Measurements from ENCODE around the gene CAMK2A. TPM values are rescaled to one million over a fixed set of nuclear protein-coding genes. Genes with fewer than 3 reads are reported as not detected.

CAMK2A gene
- total RNA-seq, 6 experiments from 2014 or later = 0.10 to 0.26 (median 0.23) TPM; not detected in 3

DNA sequence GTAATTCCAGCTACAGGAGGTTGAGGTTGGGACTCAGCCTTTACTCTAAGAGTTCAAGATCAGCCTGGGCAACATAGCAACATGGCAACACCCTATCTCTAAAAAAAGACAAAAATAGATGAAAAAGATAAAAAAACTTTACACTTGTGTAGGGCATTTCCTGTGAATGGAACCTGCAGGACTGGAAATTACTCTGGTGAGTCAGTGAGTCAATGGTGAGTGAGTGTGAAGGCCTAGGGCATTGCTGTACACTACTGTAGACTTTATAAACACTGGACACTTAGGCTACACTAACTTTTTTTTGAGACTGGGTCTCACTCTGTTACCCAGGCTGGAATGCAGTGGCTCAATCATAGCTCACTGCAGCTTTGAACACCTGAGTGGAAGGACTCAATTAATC, 32.6 kb upstream of the CAMK2A start:
- Histone ChIP-seq H3K4me1 (no peaks in the 10 kb centered on the region), H3K4me3 (no peak overlapping the region), H3K9me3 (no peaks in the 10 kb centered on the region), H3K27me3 (no peaks in the 10 kb centered on the region), H3K36me3 (no peaks in the 10 kb centered on the region), H3K27ac (no peak overlapping the region)
- intact Hi-C loops (cut with DNase I) = no loop called here
- ATAC-seq = no peak
- no peak for DNase-seq
- TF ChIP-seq CTCF (IDR thresholded peaks at IDR 0.05) (no peak), POLR2A (IDR thresholded peaks at IDR 0.05) (no peak)

GRCh38 chr5:150321784-150322183, 32.2 kb upstream of the CAMK2A start:
- no peak for ATAC-seq
- Histone ChIP-seq H3K36me3 (no peaks in the 10 kb centered on the region), H3K4me1 (no peaks in the 10 kb centered on the region), H3K9me3 (no peaks in the 10 kb centered on the region), H3K27me3 (no peaks in the 10 kb centered on the region), H3K27ac (no peak overlapping the region), H3K4me3 (no peak overlapping the region)
- TF ChIP-seq CTCF (IDR thresholded peaks at IDR 0.05) (no peak), POLR2A (IDR thresholded peaks at IDR 0.05) (no peak)
- DNase-seq = no peak
- 100% methylated on average over 1 of the region's 1 CpG for WGBS (ENCODE audit: insufficient coverage, low coverage, low lambda C conversion rate, missing lambda C conversion rate)
- intact Hi-C loops (cut with DNase I) = no loop called here

GRCh38 chr5:150321211-150321610, 31.6 kb upstream of the CAMK2A start:
- H3K9me3 ChIP-seq = no peaks in the 10 kb centered on the region
- WGBS (ENCODE audit: insufficient coverage, low coverage, low lambda C conversion rate, missing lambda C conversion rate) = no CpG with 5 or more reads among the region's 1 CpG
- no peaks in the 10 kb centered on the region for H3K27me3 ChIP-seq
- no peak overlapping the region for H3K27ac ChIP-seq
- no peak for ATAC-seq
- intact Hi-C loops (cut with DNase I) = no loop called here
- H3K4me1 ChIP-seq = no peaks in the 10 kb centered on the region
- no peak for DNase-seq
- TF ChIP-seq POLR2A (IDR thresholded peaks at IDR 0.05) (no peak), CTCF (IDR thresholded peaks at IDR 0.05) (no peak)
- no peak overlapping the region for H3K4me3 ChIP-seq
- H3K36me3 ChIP-seq = no peaks in the 10 kb centered on the region

DNA sequence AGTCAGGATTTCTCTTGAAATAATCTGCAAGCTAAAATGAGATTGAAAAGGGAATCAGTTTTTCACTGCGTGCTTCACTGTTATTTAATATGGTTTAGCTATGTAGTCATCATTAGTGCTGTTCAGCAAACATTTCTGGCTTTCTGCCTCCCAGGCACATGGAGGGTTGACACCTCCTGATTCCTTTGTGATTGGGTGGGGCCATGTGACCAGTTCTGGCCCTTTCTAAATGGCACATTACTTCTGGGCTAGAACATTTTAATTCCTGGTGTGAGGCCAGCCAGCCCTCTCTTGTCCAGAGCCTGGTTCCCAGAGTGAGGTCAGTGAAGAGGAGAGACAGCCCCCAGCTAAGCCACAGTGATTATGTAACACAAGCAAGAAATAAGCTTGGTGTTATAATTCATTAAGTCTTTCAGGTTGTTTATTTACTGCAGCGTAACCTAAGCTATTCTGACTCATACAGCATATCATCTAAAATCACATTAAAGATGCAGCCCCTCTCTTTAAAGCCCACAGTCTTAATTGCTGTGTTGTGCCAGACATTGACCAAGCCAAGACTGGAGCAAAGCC, 30.6 kb upstream of the CAMK2A start:
- no peak for ATAC-seq
- Histone ChIP-seq H3K27me3 (no peaks in the 10 kb centered on the region), H3K4me3 (no peak overlapping the region), H3K4me1 (no peaks in the 10 kb centered on the region), H3K9me3 (no peaks in the 10 kb centered on the region), H3K27ac (no peak overlapping the region), H3K36me3 (no peaks in the 10 kb centered on the region)
- 67% methylated on average over 2 of the region's 2 CpGs for whole genome bisulfite sequencing (ENCODE audit: insufficient coverage, low coverage, low lambda C conversion rate, missing lambda C conversion rate)
- intact Hi-C loops (cut with DNase I) = no loop called here
- no peak for TF ChIP-seq CTCF (IDR thresholded peaks at IDR 0.05)
- TF ChIP-seq POLR2A (IDR thresholded peaks at IDR 0.05) = no peak
- DNase-seq = no peak

DNA sequence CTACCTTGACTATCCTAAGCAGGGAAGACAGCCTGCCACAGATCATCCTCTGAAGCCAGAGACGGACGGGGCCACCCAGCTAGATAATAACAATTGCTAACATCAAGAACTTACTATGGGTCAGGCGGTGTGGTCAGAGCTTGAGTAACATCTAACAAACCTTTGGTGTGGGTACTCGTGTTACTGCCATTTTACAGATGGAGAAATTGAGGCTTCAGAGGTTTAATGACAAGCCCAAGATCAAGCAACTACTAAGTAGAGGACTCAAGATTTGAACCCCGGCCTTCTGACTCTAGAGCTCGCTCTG, 29.9 kb upstream of the CAMK2A start:
- intact Hi-C loops (cut with DNase I) = no loop called here
- no peaks in the 10 kb centered on the region for H3K36me3 ChIP-seq
- DNase-seq = no peak
- H3K27ac ChIP-seq = no peak overlapping the region
- no peaks in the 10 kb centered on the region for H3K4me1 ChIP-seq
- no peak for TF ChIP-seq CTCF (IDR thresholded peaks at IDR 0.05)
- TF ChIP-seq POLR2A (IDR thresholded peaks at IDR 0.05) = no peak
- H3K4me3 ChIP-seq = no peak overlapping the region
- H3K27me3 ChIP-seq = no peaks in the 10 kb centered on the region
- H3K9me3 ChIP-seq = no peaks in the 10 kb centered on the region
- no peak for ATAC-seq
- 85% methylated on average over 6 of the region's 6 CpGs for WGBS (ENCODE audit: insufficient coverage, low coverage, low lambda C conversion rate, missing lambda C conversion rate)
